ENCODE measurements around the gene THSD4.

THSD4 gene

GRCh38 chr15:71213943-71214342, 98.7 kb downstream of the THSD4 start:
- in situ Hi-C loops (cut with HindIII; ENCODE audit: low sequenced_read_pairs), result loop anchor here (5.0 kb wide), 2 partner anchors 38 to 77 kb away; no protein-coding TSS in a partner anchor

- in situ Hi-C loops (cut with HindIII; ENCODE audit: low sequenced_read_pairs), result no loop called here
Measured at GRCh38 chr15:71215126-71215894, 100.0 kb downstream of the THSD4 start.

- in situ Hi-C loops (cut with HindIII; ENCODE audit: low sequenced_read_pairs), result no loop called here
Measured at GRCh38 chr15:71218272-71218805, 103.1 kb downstream of the THSD4 start.

- in situ Hi-C loops (cut with HindIII; ENCODE audit: low sequenced_read_pairs), result no loop called here
Measured at GRCh38 chr15:71219101-71219500, 103.8 kb downstream of the THSD4 start.

GRCh38 chr15:71219645-71220044, 104.4 kb downstream of the THSD4 start:
- in situ Hi-C loops (cut with HindIII; ENCODE audit: low sequenced_read_pairs), result no loop called here

- in situ Hi-C loops (cut with HindIII; ENCODE audit: low sequenced_read_pairs), result no loop called here
Measured at GRCh38 chr15:71220828-71221227, 105.6 kb downstream of the THSD4 start.

- in situ Hi-C loops (cut with HindIII; ENCODE audit: low sequenced_read_pairs), result no loop called here
Measured at GRCh38 chr15:71221417-71221816, 106.1 kb downstream of the THSD4 start.

- in situ Hi-C loops (cut with HindIII; ENCODE audit: low sequenced_read_pairs), result no loop called here
Measured at GRCh38 chr15:71223516-71223915, 108.2 kb downstream of the THSD4 start.

- in situ Hi-C loops (cut with HindIII; ENCODE audit: low sequenced_read_pairs), result no loop called here
Measured at GRCh38 chr15:71224024-71224423, 108.8 kb downstream of the THSD4 start.

GRCh38 chr15:71225851-71226250, 110.6 kb downstream of the THSD4 start:
- in situ Hi-C loops (cut with HindIII; ENCODE audit: low sequenced_read_pairs), result no loop called here

- in situ Hi-C loops (cut with HindIII; ENCODE audit: low sequenced_read_pairs), result no loop called here
Measured at GRCh38 chr15:71226536-71227455, 111.5 kb downstream of the THSD4 start.

GRCh38 chr15:71228403-71228802, 113.1 kb downstream of the THSD4 start:
- in situ Hi-C loops (cut with HindIII; ENCODE audit: low sequenced_read_pairs), result no loop called here

GRCh38 chr15:71230303-71230702, 115.0 kb downstream of the THSD4 start:
- in situ Hi-C loops (cut with HindIII; ENCODE audit: low sequenced_read_pairs), result no loop called here

- in situ Hi-C loops (cut with HindIII; ENCODE audit: low sequenced_read_pairs), result no loop called here
Measured at GRCh38 chr15:71231758-71232157, 116.5 kb downstream of the THSD4 start.

GRCh38 chr15:71232411-71232810, 117.1 kb downstream of the THSD4 start:
- in situ Hi-C loops (cut with HindIII; ENCODE audit: low sequenced_read_pairs), result no loop called here

GRCh38 chr15:71237456-71238188, 122.4 kb downstream of the THSD4 start:
- in situ Hi-C loops (cut with HindIII; ENCODE audit: low sequenced_read_pairs), result no loop called here

GRCh38 chr15:71238926-71239325, 123.7 kb downstream of the THSD4 start:
- in situ Hi-C loops (cut with HindIII; ENCODE audit: low sequenced_read_pairs), result no loop called here

- in situ Hi-C loops (cut with HindIII; ENCODE audit: low sequenced_read_pairs), result no loop called here
Measured at GRCh38 chr15:71239592-71240364, 124.5 kb downstream of the THSD4 start.

- in situ Hi-C loops (cut with HindIII; ENCODE audit: low sequenced_read_pairs), result no loop called here
Measured at GRCh38 chr15:71242292-71242691, 127.0 kb downstream of the THSD4 start.

GRCh38 chr15:71244250-71244649, 129.0 kb downstream of the THSD4 start:
- in situ Hi-C loops (cut with HindIII; ENCODE audit: low sequenced_read_pairs), result no loop called here

Data from endothelial cell of hepatic sinusoid (primary cell).